Endothelial cell of umbilical vein (primary cell): ENCODE results near the gene TPTE2. TPM values are rescaled to one million over a fixed set of nuclear protein-coding genes. Genes with fewer than 3 reads are reported as not detected.

Source experiments
- BruUV-seq: library from RNA; stranded (reverse); fragments of 400-500 nt; replicated peaks from 2 replicates; lab custom pipeline; 2021; lab: Mats Ljungman, UMichigan
- CTCF ChIA-PET: fragments of 300-600, 350-600 bp; sonication (Branson Sonifier 250); formaldehyde crosslinking; loops from one replicate; lab custom pipeline; 2021; ENCODE audit warnings: antibody characterized with exemption, inconsistent platforms; lab: Charles Lee
- POLR2A ChIA-PET: fragments of 300-600, 350-600 bp; sonication (Branson Sonifier 250); formaldehyde crosslinking; loops from one replicate; lab custom pipeline; 2021; ENCODE audit warnings: antibody characterized with exemption, inconsistent platforms; lab: Charles Lee
- DNase-seq: peaks from one replicate; pipeline ENCODE4 v3.0.0-alpha.2; 2011; ENCODE audit warnings: low read depth, low spot score
- FAIRE-seq: peaks from 2 replicates; lab custom pipeline; 2011; peaks lifted over from hg19 to GRCh38; lab: Jason Lieb, UNC
- H2AFZ ChIP-seq: 2 replicates; pipeline ENCODE4 v1.6.0; 2012; ENCODE audit warnings: low read depth, low read length, control low read depth, inconsistent platforms
- H3K27ac ChIP-seq: 2 replicates; pipeline ENCODE4 v1.5.1; 2011; ENCODE audit warnings: low read depth, mild to moderate bottlenecking, control low read depth, low read length, moderate library complexity; ENCODE audit not compliant: insufficient read depth
- H3K27me3 ChIP-seq, 2 experiments: 2 replicates each; pipeline versions ENCODE4 v1.6.0 to v1.6.1; 2011; ENCODE audit warnings: low read length in 2 of 2, mixed read lengths in 1 of 2; ENCODE audit not compliant: control insufficient read depth in 2 of 2, insufficient read depth in 2 of 2
- H3K36me3 ChIP-seq, 2 experiments: 2 replicates in 1 of 2; 3 replicates in 1 of 2; pipeline ENCODE4 v1.5.1; 2011; ENCODE audit warnings: low read length in 2 of 2, mild to moderate bottlenecking in 1 of 2, moderate library complexity in 1 of 2; ENCODE audit not compliant: control insufficient read depth in 2 of 2, insufficient read depth in 2 of 2; ENCODE audit errors: extremely low read depth in 1 of 2
- H3K4me1 ChIP-seq: 3 replicates; pipeline ENCODE4 v1.5.1; 2011; ENCODE audit warnings: mild to moderate bottlenecking, low read length; ENCODE audit not compliant: control insufficient read depth, insufficient read depth; ENCODE audit errors: extremely low read depth
- H3K4me2 ChIP-seq: 2 replicates; pipeline ENCODE4 v1.6.1; 2011; ENCODE audit warnings: low read length, control low read depth, mixed read lengths; ENCODE audit not compliant: insufficient read depth
- H3K4me3 ChIP-seq, 3 experiments: fragments of 200-600 bp in 1 of 3; sonication (generic), shearing (Covaris generic) in 1 of 3; replicated peaks in 1 of 3; 2 replicates each; pipeline ENCODE4 v1.5.1; 2011 to 2016; ENCODE audit warnings: control low read depth in 3 of 3, low read length in 3 of 3, mild to moderate bottlenecking in 2 of 3, inconsistent platforms in 1 of 3, low read depth in 1 of 3, moderate library complexity in 1 of 3; ENCODE audit not compliant: insufficient read depth in 1 of 3
- H3K79me2 ChIP-seq: 2 replicates; pipeline ENCODE4 v1.6.0; 2012; ENCODE audit warnings: low read length, inconsistent platforms; ENCODE audit not compliant: control insufficient read depth, insufficient read depth
- H3K9ac ChIP-seq: replicated peaks from 2 replicates; pipeline ENCODE3; 2011; ENCODE audit warnings: low read length, control low read depth; ENCODE audit not compliant: insufficient read depth; ENCODE audit errors: extremely low read depth
- H3K9me1 ChIP-seq: replicated peaks from 3 replicates; pipeline ENCODE4 v1.6.0; 2011; ENCODE audit warnings: mild to moderate bottlenecking, low read length; ENCODE audit not compliant: control insufficient read depth, insufficient read depth; ENCODE audit errors: extremely low read depth
- H3K9me3 ChIP-seq: replicated peaks from 2 replicates; pipeline ENCODE4 v1.5.1; 2012; ENCODE audit warnings: low read length, inconsistent platforms; ENCODE audit not compliant: control insufficient read depth, insufficient read depth
- H4K20me1 ChIP-seq: replicated peaks from 2 replicates; pipeline ENCODE3; 2011; ENCODE audit warnings: mild to moderate bottlenecking, low read length; ENCODE audit not compliant: control insufficient read depth, insufficient read depth; ENCODE audit errors: extremely low read depth
- EZH2 ChIP-seq: IDR thresholded peaks from 2 replicates; pipeline ENCODE4 v1.6.1; 2012; ENCODE audit warnings: borderline replicate concordance, low read depth, mild to moderate bottlenecking, moderate library complexity, low read length, inconsistent platforms; ENCODE audit not compliant: severe bottlenecking
- GATA2 ChIP-seq: IDR thresholded peaks from 2 replicates; pipeline ENCODE4 v1.7.0; 2011; ENCODE audit warnings: low read depth, mild to moderate bottlenecking, moderate library complexity, mixed read lengths, low read length; ENCODE audit not compliant: insufficient read length, insufficient read depth
- JUN ChIP-seq: IDR thresholded peaks from 2 replicates; pipeline ENCODE4 v1.6.1; 2011; ENCODE audit warnings: borderline replicate concordance, low read depth; ENCODE audit not compliant: insufficient read length, insufficient read depth
- MAX ChIP-seq: IDR thresholded peaks from 2 replicates; pipeline ENCODE4 v1.6.1; 2011; ENCODE audit not compliant: insufficient read depth, insufficient read length
- POLR2A ChIP-seq: IDR thresholded peaks from 2 replicates; pipeline ENCODE4 v1.6.1; 2012; ENCODE audit warnings: low read depth, mild to moderate bottlenecking, control low read depth, low read length
- POLR2AphosphoS5 ChIP-seq: IDR thresholded peaks from 2 replicates; pipeline ENCODE4 v1.6.1; 2012; ENCODE audit warnings: low read depth, mild to moderate bottlenecking, control low read depth, low read length, moderate library complexity; ENCODE audit not compliant: insufficient read depth
- dilution Hi-C: fragments of 300-500 bp; cut with MboI; formaldehyde crosslinking; loops from one replicate; pipeline ENCODE4 v1.15.0; 2019; ENCODE audit warnings: low sequenced_read_pairs; ENCODE audit not compliant: extremely low pct_ligation_motif_present
- intact Hi-C: fragments of 100-400 bp; cut with micrococcal nuclease; formaldehyde crosslinking; loops from one replicate; pipeline ENCODE4 v1.10.0; 2022
- polyA plus RNA-seq, 4 experiments: library from polyadenylated mRNA; depleted of rRNA in 3 of 4; stranded (reverse) in 3 of 4; unstranded in 1 of 4; fragments of >200 nt; gene quantifications; 2 replicates each; pipeline versions ENCODE4 v1.2.1 to v1.2.3, GENCODE V29; 2011 to 2012; ENCODE audit warnings: missing spikeins in 1 of 4
- total RNA-seq: library from RNA; stranded (reverse); gene quantifications from 2 replicates; pipeline ENCODE4 v1.2.3, GENCODE V29; 2021

TPTE2 gene
- total and polyA plus RNA-seq, 2 donors (not counting 3 experiments of a cell fraction or from before 2014, with no cell fraction given) = not detected

GRCh38 chr13:19586904-19587634 is 25.7 kb upstream of the TPTE2 start:
- Histone ChIP-seq H3K27me3 (no peaks in the 10 kb centered on the region), H3K27ac (no peak overlapping the region), H3K9ac (no peak overlapping the region), H3K4me1 (no peaks in the 10 kb centered on the region), H2AFZ (peak overlapping the region; percentile 84), H3K36me3 (no peaks in the 10 kb centered on the region), H3K4me2 (peak overlapping the region; percentile 25), H3K9me1 (no peaks in the 10 kb centered on the region), H3K9me3 (no peaks in the 10 kb centered on the region), H4K20me1 (no peaks in the 10 kb centered on the region), H3K79me2 (no peaks in the 10 kb centered on the region), H3K4me3 (no peak overlapping the region)
- TF ChIP-seq JUN = peak; percentile 7
- peak; percentile 61 for TF ChIP-seq GATA2
- TF ChIP-seq EZH2 = no peak
- BruUV-seq = no TSS peak
- dilution Hi-C loops (no loop called here), intact Hi-C loops (no loop called here)
- ChIA-PET POLR2A (no interaction called here), CTCF (interaction anchor here (0.7 to 2.9 kb wide), 14 partner anchors 10 to 304 kb away, joined by 3 to 18 read pairs (median 4); partner anchors contain the start of genes MPHOSPH8 and ZMYM5)
- FAIRE-seq (peak; percentile 76), DNase-seq (no peak)

- no TSS peak for BruUV-seq
- ChIA-PET CTCF (no interaction called here), POLR2A (no interaction called here)
- no peaks in the 10 kb centered on the region for H3K4me1 ChIP-seq
- H3K4me2 ChIP-seq = no peak overlapping the region
- no peak overlapping the region for H3K4me3 ChIP-seq
- H3K27me3 ChIP-seq = no peaks in the 10 kb centered on the region
- FAIRE-seq (no peak), DNase-seq (no peak)
- H3K36me3 ChIP-seq = no peaks in the 10 kb centered on the region
- H3K9ac ChIP-seq = no peak overlapping the region
- intact Hi-C loops (no loop called here), dilution Hi-C loops (no loop called here)
- no peak overlapping the region for H2AFZ ChIP-seq
- no peaks in the 10 kb centered on the region for H3K9me3 ChIP-seq
- H4K20me1 ChIP-seq = no peaks in the 10 kb centered on the region
- no peak overlapping the region for H3K27ac ChIP-seq
- no peak for TF ChIP-seq POLR2A
- no peak for TF ChIP-seq EZH2
- TF ChIP-seq JUN = no peak
- no peak for TF ChIP-seq GATA2
- TF ChIP-seq MAX = no peak
- no peak for TF ChIP-seq POLR2AphosphoS5
- H3K79me2 ChIP-seq = no peaks in the 10 kb centered on the region
- no peaks in the 10 kb centered on the region for H3K9me1 ChIP-seq
Measured at GRCh38 chr13:19581675-19582074, 20.3 kb upstream of the TPTE2 start.
